Activated B cell treated with CpG ODN at 0.5 μM for 24 hours (primary cell): ENCODE data around the gene GDPD5. TPM values are rescaled to one million over a fixed set of nuclear protein-coding genes. Genes with fewer than 3 reads are reported as not detected.

Experiments
- ATAC-seq: fragments of 200-7000 bp; cut with Tn5 transposase; one replicate; pipeline ENCODE4 v1.10.0; 2021; ENCODE audit warnings: low read depth, mild to moderate bottlenecking, moderate library complexity
- CTCF ChIA-PET: fragments of 350-600 bp; sonication (Branson Sonifier 250); formaldehyde crosslinking; loops from one replicate; lab custom pipeline; 2021; ENCODE audit warnings: antibody characterized with exemption; lab: Charles Lee
- POLR2A ChIA-PET: fragments of 350-600 bp; sonication (Branson Sonifier 250); formaldehyde crosslinking; loops from one replicate; lab custom pipeline; 2021; ENCODE audit warnings: antibody characterized with exemption; lab: Charles Lee
- DNase-seq: peaks from one replicate; pipeline ENCODE4 v3.0.0; 2022
- H3K27ac Mint-ChIP-seq: one replicate; pipeline ENCODE4 v1.8.0; 2020; ENCODE audit warnings: mixed read lengths
- H3K27me3 Mint-ChIP-seq: one replicate; pipeline ENCODE4 v1.8.0; 2021; ENCODE audit warnings: mixed read lengths
- H3K36me3 Mint-ChIP-seq: one replicate; pipeline ENCODE4 v1.8.0; 2021; ENCODE audit warnings: low read depth, mixed read lengths
- H3K4me1 Mint-ChIP-seq: one replicate; pipeline ENCODE4 v1.8.0; 2021; ENCODE audit warnings: mixed read lengths
- H3K4me3 Mint-ChIP-seq: one replicate; pipeline ENCODE4 v1.8.0; 2020; ENCODE audit warnings: mild to moderate bottlenecking, mixed read lengths
- H3K9me3 Mint-ChIP-seq: one replicate; pipeline ENCODE4 v1.8.0; 2020; ENCODE audit warnings: mixed read lengths
- CTCF ChIP-seq: fragments of 200-600 bp; IDR thresholded peaks from one replicate; pipeline ENCODE4 v1.8.0; 2022; ENCODE audit warnings: antibody characterized with exemption, mild to moderate bottlenecking
- intact Hi-C: fragments of 100-400 bp; cut with micrococcal nuclease; formaldehyde crosslinking; loops from one replicate; pipeline ENCODE4 v1.15.1; 2024
- total RNA-seq: library from RNA; stranded (reverse); gene quantifications from 2 replicates; pipeline ENCODE4 v1.2.3, GENCODE V29; 2022

The GDPD5 gene
- total RNA-seq, 1 donor from 2014 or later: 22.2 TPM

GRCh38 chr11:75406338-75406777 is 119.4 kb downstream of the GDPD5 start:
- POLR2A ChIA-PET: interaction anchor here (0.6 to 1.0 kb wide), 2 partner anchors 10 to 1046 kb away, joined by 3 read pairs; no protein-coding TSS in a partner anchor
- Mint-ChIP-seq H3K4me1 (peaks cover 43% of the 10 kb centered on the region), H3K27me3 (no peaks in the 10 kb centered on the region), H3K4me3 (no peak overlapping the region), H3K9me3 (no peaks in the 10 kb centered on the region), H3K36me3 (peaks cover 69% of the 10 kb centered on the region), H3K27ac (no peak overlapping the region)
- intact Hi-C loops: loop anchor here (10.0 kb wide), 1 partner anchor 798 kb away; the partner anchor contains the start of gene WNT11
- CTCF ChIA-PET: interaction anchor here (0.6 kb wide), 1 partner anchor 781 kb away, joined by 3 read pairs; no protein-coding TSS in a partner anchor
- ATAC-seq (no peak), DNase-seq (no peak)
- TF ChIP-seq CTCF: no peak

GRCh38 chr11:75403983-75404658 is 121.6 kb downstream of the GDPD5 start:
- ATAC-seq (no peak), DNase-seq (no peak)
- Mint-ChIP-seq H3K27ac (no peak overlapping the region), H3K4me1 (peaks cover 60% of the 10 kb centered on the region), H3K9me3 (no peaks in the 10 kb centered on the region), H3K27me3 (peaks cover 2% of the 10 kb centered on the region), H3K4me3 (peak overlapping the region; percentile 19), H3K36me3 (peaks cover 89% of the 10 kb centered on the region)
- intact Hi-C loops: loop anchor here (10.0 kb wide), 1 partner anchor 801 kb away; the partner anchor contains the start of gene WNT11
- TF ChIP-seq CTCF: no peak
- CTCF ChIA-PET: no interaction called here
- POLR2A ChIA-PET: no interaction called here

GRCh38 chr11:75403037-75403436 is 122.7 kb downstream of the GDPD5 start:
- peak overlapping the region; percentile 31 for H3K27ac Mint-ChIP-seq
- peaks cover 3% of the 10 kb centered on the region for H3K27me3 Mint-ChIP-seq
- peaks cover 61% of the 10 kb centered on the region for H3K4me1 Mint-ChIP-seq
- ChIA-PET POLR2A (no interaction called here), CTCF (interaction anchor here (0.8 kb wide), 1 partner anchor 18 kb away, joined by 3 read pairs; no protein-coding TSS in a partner anchor)
- no peak for TF ChIP-seq CTCF
- H3K36me3 Mint-ChIP-seq: peaks cover 83% of the 10 kb centered on the region
- ATAC-seq: no peak
- H3K9me3 Mint-ChIP-seq: no peaks in the 10 kb centered on the region
- intact Hi-C loops: loop anchor here (10.0 kb wide), 1 partner anchor 802 kb away; the partner anchor contains the start of gene WNT11
- no peak overlapping the region for H3K4me3 Mint-ChIP-seq
- no peak for DNase-seq

DNA sequence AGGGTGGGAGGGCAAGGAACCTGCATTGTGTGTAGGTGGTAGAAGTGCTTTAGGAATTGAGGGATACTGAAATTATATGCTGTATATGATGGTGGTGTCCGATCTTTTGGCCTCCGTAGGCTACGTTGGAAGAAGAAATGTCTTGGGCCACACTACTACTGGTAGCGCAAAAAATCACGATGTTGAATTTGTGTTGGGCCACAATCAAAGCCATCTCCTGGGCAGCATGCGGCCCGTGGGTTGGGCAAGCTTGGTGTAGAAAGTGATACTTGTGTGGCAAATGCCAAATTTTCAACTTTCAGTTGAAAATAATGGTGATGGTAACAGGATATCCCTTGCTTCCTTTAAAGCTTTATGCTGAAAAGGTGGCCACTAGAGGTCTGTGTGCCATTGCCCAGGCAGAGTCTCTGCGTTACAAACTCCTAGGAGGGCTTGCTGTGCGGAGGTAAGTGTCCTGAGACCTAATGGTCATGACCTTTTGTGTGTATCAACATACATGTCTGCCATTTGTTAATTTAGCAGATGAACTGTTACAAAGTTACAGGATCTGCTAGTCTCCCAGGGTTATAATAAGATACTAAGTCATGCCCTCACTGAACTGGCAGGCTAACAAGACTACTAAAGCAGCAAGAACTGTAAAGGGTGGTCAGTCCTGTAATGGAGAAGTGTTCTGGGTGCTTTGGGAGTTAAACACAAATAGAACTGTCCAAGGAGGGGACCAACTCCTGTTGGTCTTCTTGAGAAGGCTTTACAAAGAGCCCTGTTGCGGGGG is 123.6 kb downstream of the GDPD5 start:
- CTCF ChIA-PET: no interaction called here
- ATAC-seq (no peak), DNase-seq (no peak)
- peak overlapping the region; percentile 59 for H3K4me3 Mint-ChIP-seq
- no peak for TF ChIP-seq CTCF
- H3K4me1 Mint-ChIP-seq: peaks cover 56% of the 10 kb centered on the region
- H3K27ac Mint-ChIP-seq: peak overlapping the region; percentile 31
- H3K36me3 Mint-ChIP-seq: peaks cover 78% of the 10 kb centered on the region
- H3K9me3 Mint-ChIP-seq: no peaks in the 10 kb centered on the region
- H3K27me3 Mint-ChIP-seq: peaks cover 3% of the 10 kb centered on the region
- intact Hi-C loops: loop anchor here (10.0 kb wide), 1 partner anchor 803 kb away; the partner anchor contains the start of gene WNT11
- POLR2A ChIA-PET: no interaction called here
